ENCODE results near the gene RAMP2. TPM values are rescaled to one million over a fixed set of nuclear protein-coding genes. Genes with fewer than 3 reads are reported as not detected.
A peak's percentile ranks its signal among the peaks of the same experiment; 100 is the strongest.

The RAMP2 gene
- total RNA-seq (2016; rRNA removed; fragmentation: Illumina TruSeq; extraction: Trizol) (0.74 and 1.4 TPM in 2 replicates), polyA plus RNA-seq (2011; rRNA removed) (5.2 and 7.1 TPM in 2 replicates), polyA minus RNA-seq (2011; rRNA and poly(A)+ RNA removed; ENCODE audit: low replicate concordance) (4.0 TPM in 1 of 2 replicates, not detected in the other), Bru-seq, nascent RNA (percentile 31 among the genes with signal in this experiment), BruChase-seq, experiment 1, labeled RNA remaining after a 6-hour chase (percentile 43 among the genes with signal in this experiment), BruChase-seq, experiment 2, labeled RNA remaining after a 2-hour chase (percentile 31 among the genes with signal in this experiment)
- total RNA-seq (2016; cell fraction: cytosol; rRNA removed; fragmentation: Illumina TruSeq; extraction: Trizol; ENCODE audit: low read depth): 1.4 and 3.0 TPM in 2 replicates
- total RNA-seq (2016; cell fraction: insoluble cytoplasmic fraction; rRNA removed; fragmentation: Illumina TruSeq; extraction: Trizol): 1.3 TPM in 2 replicates
- total RNA-seq (2016; cell fraction: membrane; rRNA removed; fragmentation: Illumina TruSeq; extraction: Trizol): 1.6 and 2.8 TPM in 2 replicates
- 0.56 and 0.81 TPM in 2 replicates for total RNA-seq (2016; cell fraction: nucleus; rRNA removed; fragmentation: Illumina TruSeq; extraction: Trizol)
- polyA plus RNA-seq (2011; cell fraction: cytosol; rRNA removed): 5.4 and 7.0 TPM in 2 replicates
- polyA plus RNA-seq (2011; cell fraction: nucleus; rRNA removed): 2.0 and 2.8 TPM in 2 replicates
- polyA plus RNA-seq (2012): 3.9 and 9.6 TPM in 2 replicates
- polyA plus RNA-seq (2016; cell fraction: cytosol; fragmentation: Illumina TruSeq; extraction: Trizol; ENCODE audit: low read depth): 6.7 and 7.5 TPM in 2 replicates
- polyA plus RNA-seq (2016; cell fraction: insoluble cytoplasmic fraction; fragmentation: Illumina TruSeq; extraction: Trizol; ENCODE audit: low read depth): 2.2 and 2.4 TPM in 2 replicates
- polyA plus RNA-seq (2016; cell fraction: membrane; fragmentation: Illumina TruSeq; extraction: Trizol; ENCODE audit: low read depth): 4.1 and 6.0 TPM in 2 replicates
- polyA plus RNA-seq (2016; cell fraction: nucleus; fragmentation: Illumina TruSeq; extraction: Trizol; ENCODE audit: insufficient read depth, low read depth): 3.0 and 4.8 TPM in 2 replicates
- polyA minus RNA-seq (2011; cell fraction: cytosol; rRNA and poly(A)+ RNA removed): 1.1 and 1.7 TPM in 2 replicates
- 1.6 TPM in 1 of 2 replicates, not detected in the other for polyA minus RNA-seq (2011; cell fraction: nucleus; rRNA and poly(A)+ RNA removed)
- long read RNA-seq, experiment 1, partial matches to known transcripts: 0 of 2 reads
- long read RNA-seq, experiment 1, other reads (novel, unspliced or antisense): 1 of 2 reads
- long read RNA-seq, experiment 2, transcript RAMP2-201 (4 exons, 780 nt): major isoform, 11 of 16 reads
- long read RNA-seq, experiment 2, partial matches to known transcripts: 0 of 16 reads
- long read RNA-seq, experiment 2, other reads (novel, unspliced or antisense): 0 of 16 reads

- peaks cover 0 to 12% of the 10 kb centered on the region in 2 experiments; a peak in 2 of 5 replicates for H3K27me3 ChIP-seq (ENCODE audit: control insufficient read depth in 1 of 2, insufficient read depth in 2 of 2, low read length in 2 of 2)
- 2% methylated on average over 56 of the region's 92 CpGs for WGBS (ENCODE audit: low lambda C conversion rate)
- no peaks in the 10 kb centered on the region for H3K36me3 ChIP-seq (replicated peaks in 1 of 2; ENCODE audit: control insufficient read depth in 1 of 2, insufficient read depth in 2 of 2, low read length in 2 of 2)
- ATAC-seq: peak; percentile 58
- ChIA-PET POLR2A (interaction anchor here (0.7 to 5.6 kb wide), 13 partner anchors 9 to 237 kb away, joined by 3 to 63 read pairs (median 4); partner anchors contain the start of genes BECN1, COA3, EZH1 and RETREG3), CTCF (ENCODE audit: low intra/inter-chr PET ratio, low total read pairs) (interaction anchor here (0.6 to 0.9 kb wide), 2 partner anchors 40 to 165 kb away, joined by 3 to 4 read pairs; no protein-coding TSS in a partner anchor)
- no peaks in the 10 kb centered on the region for H4K20me1 ChIP-seq (ENCODE audit: insufficient read depth, low read length)
- H3K4me2 ChIP-seq (ENCODE audit: low read depth, low read length): peak within 1 kb of the TSS; percentile 90
- no peak within 1 kb of the TSS for H3K27ac ChIP-seq (ENCODE audit: extremely low read length, insufficient read depth, low read length)
- in situ Hi-C loops (cut with HindIII; ENCODE audit: extremely low pct_ligation_motif_present, low pct_unique_long_range_greater_than_20kb) (loop anchor here (5.0 kb wide), 1 partner anchor 39 kb away; no protein-coding TSS in a partner anchor), intact Hi-C loops (cut with micrococcal nuclease; ENCODE audit: unreplicated experiment) (loop anchor here (5.0 kb wide), 1 partner anchor 184 kb away; the partner anchor contains the start of gene PSMC3IP)
- no peaks in the 10 kb centered on the region for H3K79me2 ChIP-seq (ENCODE audit: insufficient read depth, low read length)
- DNase-seq (ENCODE audit: low spot score): no peak
- H3K4me3 ChIP-seq (replicated peaks in 1 of 3; ENCODE audit: insufficient read depth in 1 of 3, low read depth in 2 of 3, low read length in 3 of 3): peak within 1 kb of the TSS; percentile 53 to 75 (median 59)
- FAIRE-seq: no peak
- H2AFZ ChIP-seq (ENCODE audit: low read length): peak within 1 kb of the TSS; percentile 18
- BruUV-seq (replicated peaks): no TSS peak
- H3K9me3 ChIP-seq (ENCODE audit: low read length): no peaks in the 10 kb centered on the region
- H3K4me1 ChIP-seq (ENCODE audit: insufficient read depth, low read length): peaks cover 53% of the 10 kb centered on the region
- H3K9ac ChIP-seq (ENCODE audit: insufficient read depth, low read depth, low read length): peak within 1 kb of the TSS; percentile 64
- TF ChIP-seq CHCHD3 (CRISPR knock-in tag; IDR thresholded peaks at IDR 0.05) (peak; percentile 32; the same call in 1 of the 2 replicates), RERE (CRISPR knock-in tag; IDR thresholded peaks at IDR 0.05; ENCODE audit: low read depth) (no peak), FLYWCH1 (CRISPR knock-in tag; IDR thresholded peaks at IDR 0.05) (no peak), PRDM4 (CRISPR knock-in tag; IDR thresholded peaks at IDR 0.05; ENCODE audit: borderline replicate concordance) (no peak), KDM2A (CRISPR knock-in tag; IDR thresholded peaks at IDR 0.05; ENCODE audit: borderline replicate concordance, low read depth) (peak; percentile 71; the same call in 1 of the 2 replicates)
Observed at GRCh38 chr17:42760652-42761581, at the start of gene RAMP2. TSS of gene RAMP2 (plus strand) at chr17:42761227. CDS start at chr17:42761262, 35 bp downstream.
